T-helper 1 cell treated with Interleukin-12 subunit alpha and Interleukin-12 subunit beta and Interleukin-4 antibody, amounts not matched to agents 30 ng/mL and 1 ng/mL, for 36 hours (primary cell): ENCODE measurements around the gene PPM1K. TPM values are rescaled to one million over a fixed set of nuclear protein-coding genes. Genes with fewer than 3 reads are reported as not detected.
"Not testable (repeated sequence)": the region's sequence is repeated elsewhere in the genome, so short reads cannot be mapped to it uniquely, and the experiment has no call there.

Source experiments
- intact Hi-C: fragments of 100-400 bp; cut with micrococcal nuclease; formaldehyde crosslinking; loops from one replicate; pipeline ENCODE4 v1.15.1; 2024
- total RNA-seq: library from RNA; stranded (reverse); gene quantifications from 2 replicates; pipeline ENCODE4 v1.2.3, GENCODE V29; 2022

The PPM1K gene
- 72.1 and 75.1 TPM in 2 replicates for total RNA-seq

- intact Hi-C loops, result loop anchor here (1.0 to 5.0 kb wide), 14 partner anchors 36 to 1347 kb away; partner anchors contain the start of genes AFF1, HERC3, HERC5 and KLHL8
Measured at GRCh38 chr4:88284439-88285234, at the start of gene PPM1K. Gene PPM1K (minus strand): TSS chr4:88284561. CDS start chr4:88278583, 5,978 bp downstream.

DNA sequence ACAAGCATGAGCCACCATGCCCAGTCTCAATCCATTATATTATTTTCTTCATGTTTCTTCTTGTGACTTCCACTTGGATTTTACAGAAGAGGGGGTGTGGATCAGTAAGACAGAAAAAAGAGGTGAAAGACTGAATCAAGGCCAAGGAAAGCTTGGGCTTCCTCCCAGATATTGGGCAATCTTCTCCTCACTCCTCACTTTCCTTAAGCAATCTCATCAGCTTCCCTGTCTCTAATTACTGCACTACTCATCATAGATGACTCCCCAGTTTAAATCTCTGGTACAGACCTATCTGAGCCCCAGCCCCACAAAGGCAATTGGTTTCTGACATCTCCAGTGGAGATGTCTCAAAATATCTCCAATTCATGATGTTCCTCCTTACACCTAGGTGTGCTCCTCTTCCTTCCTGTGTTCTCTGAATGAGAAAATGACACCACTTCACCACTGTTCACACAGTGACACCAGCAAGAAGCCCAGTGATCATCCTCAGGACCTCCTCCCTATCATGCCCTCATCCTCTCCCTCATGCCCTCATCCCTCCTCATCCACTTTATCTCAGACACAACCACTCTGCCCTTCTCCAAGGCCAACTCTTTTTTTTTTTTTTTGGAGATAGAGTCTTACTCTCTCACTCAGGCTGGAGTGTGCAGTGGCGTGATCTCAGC lies 49.5 kb upstream of the PPM1K start:
- intact Hi-C loops, result no loop called here

DNA sequence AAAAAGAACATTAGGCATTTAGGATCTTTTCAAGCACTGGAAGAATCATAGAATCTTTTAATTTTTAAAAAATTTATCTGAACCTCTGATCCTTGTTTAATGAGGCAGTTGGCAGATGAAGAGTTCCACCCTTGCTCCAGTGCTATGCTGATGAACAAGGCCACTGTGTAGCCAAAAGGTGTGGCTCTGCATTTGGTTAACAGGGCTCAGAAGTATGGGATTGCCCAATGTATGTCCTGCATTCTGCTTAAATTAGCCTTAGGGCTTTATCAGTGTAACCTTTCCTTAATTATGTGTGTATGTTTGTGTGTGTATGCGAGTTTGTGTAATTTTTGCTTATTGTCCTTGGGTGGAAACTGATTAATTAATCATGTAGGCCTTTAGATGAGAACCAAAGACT lies 43.3 kb upstream of the PPM1K start:
- intact Hi-C loops, result no loop called here

DNA sequence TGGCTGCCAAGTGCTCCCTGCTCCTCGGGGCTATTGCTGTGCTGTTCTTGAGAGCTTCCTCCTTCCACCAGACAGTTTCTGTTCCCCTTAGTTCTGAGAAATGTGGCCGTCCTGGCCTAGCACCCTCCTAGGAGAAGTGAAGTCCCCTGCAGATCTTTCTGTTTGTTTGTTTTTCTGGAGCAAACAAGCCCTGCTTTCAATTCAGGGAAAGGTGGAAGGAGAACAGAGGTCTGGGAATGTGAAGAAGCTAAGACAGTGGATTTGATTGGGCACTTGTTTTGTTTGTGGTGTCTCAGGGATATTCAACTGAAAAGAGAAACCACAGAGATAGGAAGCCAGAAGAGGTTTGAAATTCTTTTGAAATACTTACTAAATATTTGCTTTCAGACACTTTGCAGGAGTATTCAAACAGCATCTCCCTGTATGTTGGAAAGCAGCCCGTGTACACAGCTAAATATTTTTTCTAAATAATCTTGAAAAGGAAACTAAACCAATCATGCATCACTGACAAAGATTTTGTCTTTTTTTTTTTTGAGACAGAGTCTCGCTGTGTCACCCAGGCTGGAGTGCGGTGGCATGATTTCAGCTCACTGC lies 36.5 kb upstream of the PPM1K start:
- intact Hi-C loops, result loop anchor here (1.0 to 2.0 kb wide), 5 partner anchors 37 to 502 kb away; partner anchors contain the start of genes HERC5 and PPM1K

DNA sequence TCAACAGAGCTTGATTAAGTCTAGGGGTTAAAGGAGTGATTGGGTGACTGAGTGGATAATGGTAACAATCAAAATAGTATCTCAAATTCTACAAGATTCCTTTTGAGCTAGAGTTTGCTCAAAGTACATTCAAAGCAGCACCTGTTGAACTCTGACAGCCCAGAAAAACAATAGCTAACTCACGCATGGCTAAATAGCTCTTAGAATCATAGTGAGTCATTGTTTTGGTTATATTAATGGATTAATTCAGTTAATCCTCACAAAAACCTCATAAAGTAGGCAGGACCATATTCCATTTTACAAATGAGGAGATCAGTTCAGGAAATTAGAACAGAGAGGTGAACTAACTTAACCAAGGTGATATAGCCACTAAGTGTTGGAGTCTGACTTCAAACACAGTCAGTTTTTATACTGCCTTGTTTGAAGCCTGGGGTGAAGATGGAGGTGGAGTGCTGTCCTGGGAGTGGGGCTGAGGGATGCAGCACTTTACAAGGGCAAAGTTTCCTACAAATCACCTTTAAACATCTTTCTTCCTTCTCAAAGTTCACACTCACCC lies 35.9 kb upstream of the PPM1K start:
- intact Hi-C loops, result loop anchor here (1.0 to 2.0 kb wide), 3 partner anchors 36 to 136 kb away; partner anchors contain the start of genes HERC5 and PPM1K

DNA sequence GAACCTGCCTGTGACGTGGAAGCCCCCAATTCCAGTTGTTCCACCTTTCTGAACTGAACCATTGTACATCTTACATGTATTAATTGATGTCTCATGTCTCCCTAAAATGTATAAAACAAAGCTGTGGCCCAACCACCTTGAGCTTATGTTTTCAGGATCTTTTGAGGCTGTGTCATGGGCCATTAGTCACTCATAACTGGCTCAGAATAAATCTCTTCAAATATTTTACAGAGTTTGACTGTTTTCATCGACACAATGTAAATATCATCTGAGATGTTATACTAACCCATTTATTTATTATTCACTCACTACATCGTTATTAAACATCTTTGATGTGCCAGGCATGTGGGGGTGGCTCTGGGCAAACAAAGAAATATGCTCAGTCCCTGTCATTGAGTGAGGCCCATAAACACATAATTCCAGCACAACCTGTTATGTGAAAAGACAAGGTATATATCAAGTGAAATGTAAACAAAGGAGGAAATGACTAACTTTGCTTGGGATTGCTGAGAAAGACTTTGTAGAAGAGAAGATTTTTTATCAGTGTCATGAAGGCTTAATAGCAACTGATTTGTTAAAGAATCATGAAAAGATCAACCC lies 34.5 kb upstream of the PPM1K start:
- intact Hi-C loops, result no loop called here

GRCh38 chr4:88315460-88316017 lies 31.2 kb upstream of the PPM1K start:
- intact Hi-C loops, result no loop called here

DNA sequence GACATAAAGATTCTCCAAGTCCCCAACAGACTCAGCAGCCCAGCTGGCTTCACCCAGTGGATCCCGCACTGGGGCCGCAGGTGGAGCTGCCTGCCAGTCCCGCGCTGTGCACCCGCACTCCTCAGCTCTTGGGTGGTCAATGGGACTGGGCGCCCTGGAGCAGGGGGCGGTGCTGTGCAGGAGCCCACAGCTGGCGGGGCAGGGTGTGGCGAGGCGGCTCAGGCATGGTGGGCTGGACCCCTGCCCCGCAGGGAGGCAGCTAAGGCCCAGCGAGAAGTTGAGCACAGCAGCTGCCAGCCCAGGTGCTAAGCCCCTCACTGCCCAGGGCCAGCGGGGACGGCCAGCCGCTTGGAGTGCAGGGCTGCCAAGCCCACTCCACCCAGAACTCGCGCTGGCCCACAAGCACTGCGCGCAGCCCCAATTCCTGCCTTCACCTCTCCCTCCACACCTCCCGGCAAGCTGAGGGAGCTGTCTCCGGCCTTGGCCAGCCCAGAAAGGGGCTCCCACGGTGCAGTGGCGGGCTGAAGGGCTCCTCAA lies 28.8 kb upstream of the PPM1K start:
- intact Hi-C loops, result not testable (repeated sequence)

DNA sequence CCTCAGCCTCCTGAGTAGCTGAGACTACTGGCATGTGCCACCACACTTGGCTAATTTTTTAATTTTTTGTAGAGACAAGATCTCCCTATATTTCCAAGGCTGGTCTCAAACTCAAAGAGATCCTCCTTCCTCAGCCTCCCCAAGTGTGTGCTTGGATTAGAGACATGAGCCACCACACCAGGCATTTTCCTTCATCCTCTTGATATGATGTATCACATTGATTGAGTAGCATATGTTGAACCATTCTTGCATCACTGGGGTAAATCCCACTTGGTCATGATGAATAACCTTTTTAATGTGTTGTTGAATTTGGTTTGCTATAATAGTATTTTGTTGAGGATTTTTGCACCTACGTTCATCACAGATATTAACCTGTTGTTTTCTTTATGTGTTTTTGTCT lies 24.2 kb upstream of the PPM1K start:
- intact Hi-C loops, result no loop called here

DNA sequence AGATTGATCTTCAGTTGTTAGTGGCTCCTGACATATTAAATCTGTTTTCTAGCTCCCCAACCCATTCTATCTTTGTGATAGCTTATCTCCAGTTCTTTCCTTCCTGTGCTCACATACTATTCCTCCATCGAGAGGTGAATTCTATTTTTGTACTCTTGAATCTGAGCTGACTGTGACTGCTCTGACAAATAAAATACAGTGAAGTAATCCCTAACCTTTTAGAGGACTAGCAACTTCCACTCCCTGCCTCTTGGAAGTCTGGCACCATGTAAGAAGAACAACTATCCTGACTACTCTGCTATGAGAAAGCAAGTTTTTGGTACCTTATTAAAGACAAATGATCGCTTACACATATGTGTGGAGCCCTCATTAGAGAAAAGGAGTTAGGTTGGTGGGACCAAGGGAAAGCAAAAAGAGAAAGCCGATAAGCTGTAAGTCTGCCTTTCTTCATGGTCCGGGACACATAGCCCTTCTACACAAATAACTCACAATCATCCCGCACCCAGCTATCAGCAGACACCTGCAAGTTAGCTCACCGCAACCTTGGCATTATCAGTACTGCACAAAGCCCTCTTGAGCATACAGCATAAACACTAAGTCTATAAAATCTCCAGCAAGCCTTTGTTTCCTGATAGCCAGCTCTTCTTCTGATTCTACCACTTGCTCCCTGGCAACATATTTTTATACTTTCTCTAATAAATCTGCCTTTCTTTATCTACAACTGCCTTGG lies 13.5 kb upstream of the PPM1K start:
- intact Hi-C loops, result no loop called here

DNA sequence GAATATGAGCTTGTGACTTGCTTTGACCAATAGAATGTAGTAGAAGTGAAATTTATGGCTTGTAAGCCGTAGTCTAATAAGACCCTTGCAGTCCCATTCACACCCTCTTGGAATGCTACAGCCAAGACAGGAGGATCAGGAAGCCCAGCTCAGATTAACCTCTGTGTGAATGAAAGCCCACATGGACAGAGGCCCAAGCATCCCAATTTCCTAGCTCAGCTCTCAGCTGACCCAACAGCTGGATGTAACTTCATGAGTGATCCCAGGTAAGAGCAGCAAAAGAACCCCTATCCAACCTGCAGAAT lies 12.8 kb upstream of the PPM1K start:
- intact Hi-C loops, result no loop called here

GRCh38 chr4:88296413-88297211 lies 12.3 kb upstream of the PPM1K start:
- intact Hi-C loops, result no loop called here

- intact Hi-C loops, result no loop called here
Measured at GRCh38 chr4:88295656-88296055, 11.3 kb upstream of the PPM1K start.

GRCh38 chr4:88291003-88291402 lies 6.6 kb upstream of the PPM1K start:
- intact Hi-C loops, result no loop called here

- intact Hi-C loops, result no loop called here
Measured at GRCh38 chr4:88286897-88287296, 2.5 kb upstream of the PPM1K start.

DNA sequence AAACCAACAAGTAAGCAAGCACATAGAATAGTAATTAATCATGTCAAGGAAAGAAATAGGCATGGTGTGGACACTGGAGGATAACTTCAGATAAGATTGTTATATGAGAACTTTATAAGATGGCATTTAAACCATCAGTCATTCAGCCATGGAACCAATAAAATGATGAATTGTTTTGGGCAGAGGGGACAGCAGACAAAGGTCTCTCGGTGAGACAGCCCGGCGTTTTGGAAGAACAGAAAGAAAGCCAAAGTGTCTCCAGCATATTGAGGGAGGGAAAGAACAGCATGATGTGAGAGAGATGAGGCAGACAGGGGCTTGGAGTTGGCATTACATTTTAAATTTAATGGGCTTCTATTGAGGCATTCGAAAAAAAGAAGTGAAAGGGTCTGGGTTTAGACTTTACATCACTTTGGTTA lies 883 bp upstream of the PPM1K start:
- intact Hi-C loops, result loop anchor here (2.0 kb wide), 4 partner anchors 278 to 1278 kb away; partner anchors contain the start of genes KLHL8 and PKD2

DNA sequence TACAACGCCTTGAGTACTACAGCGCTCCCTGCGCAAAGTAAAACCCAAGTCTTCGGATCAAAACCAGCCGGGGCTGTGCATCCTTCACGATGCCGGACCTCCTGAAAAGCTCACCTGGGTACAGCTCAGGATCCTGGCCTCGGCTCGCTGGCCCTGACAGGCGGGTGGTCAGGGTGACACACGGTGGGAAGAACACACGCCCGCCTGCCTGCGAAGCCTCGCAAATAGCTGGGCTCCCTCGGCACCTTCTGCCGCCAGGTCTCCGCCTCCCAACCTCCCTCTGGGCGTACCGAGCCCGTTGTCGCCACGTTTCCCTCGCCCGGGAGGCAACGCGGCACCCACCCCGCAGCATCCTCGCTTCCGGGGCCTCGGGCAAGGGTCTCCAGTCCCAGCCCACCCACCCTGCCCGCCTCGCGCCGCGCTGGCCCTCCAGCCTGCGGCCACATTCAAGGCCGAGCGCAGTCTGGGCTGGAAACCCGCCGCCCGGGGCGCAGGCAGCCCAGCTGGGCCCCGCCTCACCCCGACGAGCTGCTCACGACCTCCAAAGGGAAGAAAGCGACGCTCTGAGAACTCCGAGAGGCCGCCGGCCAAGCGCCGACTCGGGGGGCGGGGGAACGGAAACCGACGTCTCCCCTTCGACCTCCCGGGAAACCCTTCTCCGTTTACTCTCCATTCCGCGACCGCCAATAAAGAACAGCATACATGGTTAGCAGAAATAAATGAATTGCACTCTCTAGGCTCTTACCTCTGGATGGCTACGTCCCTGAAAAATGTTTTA lies 511 bp downstream of the PPM1K start:
- intact Hi-C loops, result loop anchor here (1.0 to 5.0 kb wide), 17 partner anchors 36 to 1740 kb away; partner anchors contain the start of genes AFF1, HERC3, HERC5 and KLHL8

- intact Hi-C loops, result loop anchor here (5.0 kb wide), 2 partner anchors 332 to 1343 kb away; partner anchors contain the start of gene AFF1
Measured at GRCh38 chr4:88280228-88280795, 4.0 kb downstream of the PPM1K start.
